Endothelial cell of hepatic sinusoid (primary cell): Measurements from ENCODE around the gene SLX4IP.

Experiments
- in situ Hi-C: cut with HindIII; loops from 2 replicates; pipeline ENCODE4 v1.10.0; 2017; ENCODE audit warnings: low sequenced_read_pairs

SLX4IP gene

DNA sequence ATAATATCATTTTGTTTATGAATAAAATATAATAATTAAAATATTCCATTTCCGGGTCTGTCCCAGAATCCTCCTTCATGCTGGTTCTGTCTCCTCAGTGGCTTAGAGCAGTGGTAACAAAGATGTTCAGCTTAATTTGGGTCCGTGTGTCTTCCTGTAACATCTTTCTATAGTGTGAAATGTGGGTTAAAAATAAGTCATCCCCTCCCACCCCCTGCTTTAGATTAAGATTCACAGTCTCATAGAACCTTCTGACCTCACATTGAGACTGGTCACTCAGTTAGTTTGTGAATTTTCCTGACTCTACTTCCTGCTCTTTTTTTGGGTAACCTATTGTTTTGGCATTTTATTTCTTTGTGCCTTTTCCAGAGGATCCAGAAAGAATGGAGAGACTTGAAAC lies 55.2 kb downstream of the SLX4IP start:
- in situ Hi-C loops: no loop called here

DNA sequence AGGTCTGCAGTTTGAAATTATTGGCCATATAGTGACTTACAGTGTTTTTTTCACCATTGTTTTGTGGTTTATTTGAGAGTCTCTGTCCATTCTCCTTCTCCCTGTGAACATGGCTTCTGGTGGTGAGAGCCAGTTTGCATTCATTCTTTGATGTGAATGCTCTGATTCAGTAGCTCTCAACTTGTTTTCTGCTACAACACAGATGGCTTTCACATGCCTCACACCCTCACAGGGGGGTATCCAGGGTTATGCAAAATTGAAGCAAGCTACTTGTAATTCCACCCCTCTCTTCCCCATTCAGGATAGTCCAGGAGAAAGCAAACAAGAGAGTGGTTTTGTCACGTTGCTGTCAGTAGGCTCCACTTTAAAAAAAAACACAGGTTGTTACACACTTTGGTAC lies 55.6 kb downstream of the SLX4IP start:
- in situ Hi-C loops: no loop called here

DNA sequence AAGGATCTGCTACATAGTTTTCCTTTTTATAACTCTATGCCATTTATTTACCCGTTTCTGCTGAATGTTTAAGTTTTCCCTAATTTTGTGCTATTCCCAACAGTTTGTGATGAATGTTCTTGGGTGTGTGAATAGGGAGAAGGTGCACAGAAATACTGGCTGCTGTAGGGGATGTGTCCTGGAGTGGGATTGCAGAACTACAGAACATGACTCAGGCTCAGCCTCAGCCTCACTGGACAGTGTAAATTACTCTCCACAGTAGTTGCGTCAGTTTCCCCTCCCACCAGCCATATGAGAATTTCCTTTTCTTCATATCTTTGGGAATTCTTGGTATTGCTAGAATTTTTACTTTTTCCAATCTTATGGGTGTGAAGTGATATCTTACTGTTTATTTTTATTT lies 57.0 kb downstream of the SLX4IP start:
- in situ Hi-C loops: no loop called here

DNA sequence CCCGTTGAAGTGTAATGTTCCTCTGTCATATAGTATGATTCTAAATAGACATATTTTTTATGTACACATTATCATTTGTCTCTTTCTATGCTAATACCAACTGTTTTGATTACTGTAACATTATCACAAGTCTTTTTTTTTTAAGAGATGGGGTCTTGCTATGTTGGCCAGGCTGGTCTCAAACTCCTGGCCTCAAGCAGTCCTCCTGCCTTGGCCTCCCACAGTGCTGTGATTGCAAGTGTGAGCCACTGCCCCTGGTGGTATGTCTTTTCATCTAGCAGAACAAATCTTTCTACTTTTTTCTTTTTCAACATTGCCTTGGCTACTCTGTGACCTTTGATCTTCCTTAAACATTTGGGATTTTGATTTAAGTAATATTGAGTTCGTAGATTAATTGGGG lies 57.7 kb downstream of the SLX4IP start:
- in situ Hi-C loops: no loop called here

DNA sequence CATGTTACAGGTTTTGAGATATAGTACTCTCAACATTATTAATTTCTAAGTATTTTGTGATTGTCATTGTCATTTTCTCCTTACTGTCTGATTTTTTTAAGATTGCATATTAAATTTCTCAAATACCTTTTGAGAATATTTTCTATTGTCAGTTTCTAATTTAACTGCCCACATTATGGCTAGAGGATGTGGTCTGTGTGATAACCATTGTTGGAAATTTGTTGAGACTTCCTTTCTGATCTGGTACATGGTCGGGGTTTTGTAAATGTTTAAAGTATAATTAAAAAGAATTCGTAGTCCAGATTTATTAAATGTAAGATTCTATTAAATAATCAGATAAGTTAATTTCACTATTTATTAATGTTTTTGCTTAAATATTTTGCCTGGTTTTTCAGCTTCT lies 60.1 kb downstream of the SLX4IP start:
- in situ Hi-C loops: no loop called here

DNA sequence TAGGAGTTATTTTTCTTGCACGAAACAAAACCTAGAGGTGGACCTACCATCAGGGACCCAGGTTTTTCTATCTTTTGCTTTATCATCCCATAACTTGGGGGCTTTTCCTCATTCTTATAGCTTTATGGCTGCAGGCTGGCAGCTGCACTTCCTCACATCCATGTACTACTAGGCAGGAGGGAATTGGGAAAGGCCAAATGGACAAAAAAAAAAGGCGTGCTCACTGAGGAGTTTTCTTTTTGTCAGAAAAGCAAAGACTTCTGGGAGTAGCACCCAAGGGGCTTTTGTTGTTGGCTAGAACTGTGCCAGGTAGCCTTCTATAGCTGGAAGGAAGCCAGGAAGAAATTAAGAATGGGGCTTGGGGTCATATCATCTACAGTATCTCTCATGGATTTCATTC lies 61.4 kb downstream of the SLX4IP start:
- in situ Hi-C loops: no loop called here

DNA sequence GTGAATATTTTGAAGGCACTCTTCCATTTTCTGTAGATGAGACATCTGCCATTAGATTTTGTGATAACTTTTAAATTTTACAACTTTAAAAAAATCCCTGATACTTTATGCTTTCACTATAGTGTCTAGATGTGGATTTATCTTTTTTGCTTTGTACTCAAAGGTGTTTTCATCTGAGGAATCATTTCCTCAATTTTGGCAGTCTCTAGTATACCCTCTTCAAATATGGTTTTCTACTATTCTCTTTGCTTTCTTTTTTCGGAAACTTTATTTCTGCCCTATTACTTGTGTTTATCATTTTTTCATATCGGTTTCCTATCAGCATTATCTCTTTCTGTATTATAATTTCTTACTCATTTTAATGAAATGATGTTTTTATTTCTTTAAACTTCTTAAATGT lies 62.2 kb downstream of the SLX4IP start:
- in situ Hi-C loops: no loop called here

DNA sequence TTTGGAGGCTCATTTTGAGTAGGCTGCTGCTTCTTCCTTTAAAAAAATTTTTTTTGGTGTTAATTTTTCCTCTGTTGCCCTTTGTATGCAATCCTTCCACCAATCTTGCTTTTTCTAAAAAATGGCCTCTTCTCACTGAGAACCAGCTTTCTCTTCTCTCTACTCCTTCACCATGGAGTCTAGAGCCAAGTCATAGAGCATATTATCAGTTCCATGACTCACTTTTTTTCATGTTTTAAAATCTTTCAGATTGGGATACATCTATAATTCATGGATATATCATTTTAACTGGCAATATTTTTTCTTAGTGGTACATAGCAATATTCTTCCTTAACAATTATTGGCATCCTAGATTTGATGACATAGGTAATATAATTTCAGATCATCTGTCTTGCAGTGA lies 62.7 kb downstream of the SLX4IP start:
- in situ Hi-C loops: no loop called here

DNA sequence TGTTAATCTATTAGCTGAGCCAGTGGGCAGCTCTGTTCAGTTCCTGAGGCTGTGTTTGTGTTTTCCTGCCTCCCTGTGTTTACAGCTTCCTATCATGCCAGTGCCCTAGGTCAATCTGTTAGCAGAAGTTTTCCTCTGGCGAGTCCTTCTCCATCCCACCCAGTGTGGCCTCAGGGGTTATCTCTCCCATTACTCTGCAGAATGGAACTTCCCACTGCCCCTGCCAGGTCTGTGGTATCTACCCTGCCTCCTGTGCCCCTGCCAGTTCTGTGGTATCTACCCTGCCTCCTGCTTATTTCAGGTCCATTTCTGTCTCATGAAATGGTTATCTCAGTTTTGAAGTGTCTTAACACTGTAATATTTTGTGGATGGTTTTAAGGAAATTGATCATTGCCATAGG lies 63.1 kb downstream of the SLX4IP start:
- in situ Hi-C loops: no loop called here

DNA sequence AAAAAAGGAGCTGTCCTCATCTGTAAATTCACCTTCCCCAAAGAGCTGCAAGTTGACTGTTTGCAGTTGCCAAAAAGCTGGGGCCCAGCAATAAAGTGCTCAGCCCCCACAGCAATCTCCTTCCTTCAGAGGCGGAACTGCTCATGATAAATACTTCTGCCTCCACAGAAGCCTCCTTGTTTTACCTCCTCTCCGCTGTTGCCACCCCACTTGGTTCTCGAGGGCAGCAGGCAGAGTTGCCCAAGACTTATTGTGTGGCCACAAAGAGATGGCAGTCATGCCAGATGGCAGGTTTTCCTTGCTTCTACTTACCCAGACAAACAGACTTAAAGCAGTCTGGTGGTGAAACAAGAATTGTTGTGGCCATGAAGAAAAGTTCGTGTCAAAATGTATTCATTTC lies 66.3 kb downstream of the SLX4IP start:
- in situ Hi-C loops: no loop called here

DNA sequence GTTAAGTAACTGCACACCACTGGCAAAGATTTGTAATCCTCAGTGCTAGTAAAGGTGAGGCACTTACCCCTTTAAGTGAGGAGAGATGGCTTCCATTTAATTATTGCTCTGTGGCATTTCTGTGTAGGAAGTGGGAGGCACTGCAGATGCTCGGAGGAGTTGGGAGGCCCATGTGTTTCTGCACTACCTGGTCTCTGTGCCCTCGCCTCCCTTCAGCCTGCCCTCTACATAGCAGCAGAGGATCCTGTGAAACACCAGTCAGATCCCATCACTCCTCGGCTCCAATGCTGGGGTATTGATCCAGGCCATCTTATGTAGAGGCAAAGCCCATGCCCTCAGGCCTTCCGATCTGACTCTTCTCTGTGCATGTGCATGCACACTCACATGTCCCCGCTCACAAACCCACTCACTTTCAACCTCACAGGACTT lies 67.0 kb downstream of the SLX4IP start:
- in situ Hi-C loops: no loop called here

DNA sequence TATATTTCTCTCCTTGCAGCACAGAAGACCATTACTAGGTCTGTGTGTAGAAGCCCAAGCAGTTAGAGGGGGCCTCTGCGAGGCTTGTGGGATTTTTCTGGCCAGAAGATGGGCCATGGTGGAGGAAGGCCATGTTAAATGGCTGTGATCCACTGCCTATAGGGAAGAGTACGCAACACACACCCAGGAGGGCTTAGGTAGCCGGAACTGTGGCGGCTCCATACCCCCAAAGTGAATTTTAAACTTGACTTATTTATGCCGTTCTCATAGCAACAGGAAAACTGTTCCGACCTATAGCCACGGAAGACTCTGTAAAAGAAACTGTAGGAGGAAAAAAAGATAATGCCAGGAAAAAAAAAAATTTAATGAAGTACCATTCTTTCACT lies 69.5 kb downstream of the SLX4IP start:
- in situ Hi-C loops: no loop called here

DNA sequence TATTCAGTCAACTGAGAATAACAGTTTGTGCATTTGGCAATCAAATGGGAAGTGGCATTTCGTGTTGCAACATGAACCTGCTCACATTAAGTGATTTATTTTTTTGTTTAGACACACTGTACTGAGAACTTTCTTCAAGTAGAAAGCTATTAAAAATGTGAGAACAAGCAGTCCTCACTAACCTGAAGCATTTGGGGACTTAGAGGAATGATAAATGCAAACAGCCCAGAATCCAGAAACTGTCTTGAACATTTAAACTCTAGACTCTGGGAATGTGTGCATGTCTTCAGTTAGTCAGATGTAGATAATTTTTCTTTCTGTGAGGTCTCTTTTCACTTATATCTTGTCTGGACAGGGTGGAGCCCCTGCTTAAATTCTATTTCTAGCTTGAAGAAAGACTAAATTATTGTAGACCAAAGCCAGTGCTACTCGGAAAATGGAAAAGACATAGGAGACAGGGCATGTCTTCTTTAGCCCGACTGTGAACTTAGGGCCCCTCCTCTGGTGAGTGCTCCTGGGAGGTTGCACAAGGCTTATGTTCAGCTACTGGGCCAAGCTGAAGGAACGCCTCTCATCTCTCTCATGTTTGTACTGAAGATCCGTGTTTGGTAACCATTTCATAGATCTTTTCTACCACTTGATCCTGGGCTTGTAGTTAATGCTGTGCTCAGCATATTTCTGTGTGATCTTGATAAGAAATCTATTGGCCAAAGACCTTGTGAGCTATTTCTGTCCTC lies 70.1 kb downstream of the SLX4IP start:
- in situ Hi-C loops: no loop called here

DNA sequence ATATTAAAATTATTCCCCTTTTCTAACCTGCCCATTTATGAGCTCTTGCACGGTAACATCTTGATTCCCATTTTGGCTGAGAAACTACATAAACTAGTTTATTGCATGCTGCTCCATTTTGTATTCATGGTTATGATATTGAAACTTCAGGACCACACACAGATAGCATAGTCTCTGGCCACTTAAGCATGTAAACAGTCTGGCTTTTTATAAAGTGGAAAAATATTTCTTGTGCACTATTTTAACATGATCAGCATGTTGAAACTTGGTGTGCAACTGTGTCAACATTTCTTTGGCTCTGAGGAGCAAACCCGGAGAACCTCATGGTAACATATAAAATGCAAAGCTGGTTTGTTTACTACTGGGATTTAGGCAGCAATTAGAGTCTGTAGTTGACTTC lies 70.7 kb downstream of the SLX4IP start:
- in situ Hi-C loops: no loop called here

DNA sequence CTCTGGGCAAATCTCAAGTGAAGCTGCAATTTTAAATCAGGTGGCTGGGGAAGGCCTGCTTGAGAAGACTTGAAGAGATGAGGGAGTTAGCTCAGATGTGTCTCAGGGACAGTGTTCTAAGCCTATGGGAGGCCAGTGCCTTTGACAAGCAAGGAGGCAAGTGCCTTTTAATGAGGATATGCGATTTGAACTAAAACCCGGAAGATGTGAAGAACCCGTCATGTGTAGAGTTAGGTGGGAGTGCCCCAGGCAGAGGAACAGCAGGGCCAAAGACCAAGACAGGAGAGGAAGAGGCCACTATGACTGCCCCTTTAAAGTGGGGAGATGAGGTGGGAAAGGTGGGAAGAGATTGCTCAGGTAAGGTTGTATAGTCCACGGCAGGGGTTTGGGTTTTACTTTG lies 71.9 kb downstream of the SLX4IP start:
- in situ Hi-C loops: no loop called here

DNA sequence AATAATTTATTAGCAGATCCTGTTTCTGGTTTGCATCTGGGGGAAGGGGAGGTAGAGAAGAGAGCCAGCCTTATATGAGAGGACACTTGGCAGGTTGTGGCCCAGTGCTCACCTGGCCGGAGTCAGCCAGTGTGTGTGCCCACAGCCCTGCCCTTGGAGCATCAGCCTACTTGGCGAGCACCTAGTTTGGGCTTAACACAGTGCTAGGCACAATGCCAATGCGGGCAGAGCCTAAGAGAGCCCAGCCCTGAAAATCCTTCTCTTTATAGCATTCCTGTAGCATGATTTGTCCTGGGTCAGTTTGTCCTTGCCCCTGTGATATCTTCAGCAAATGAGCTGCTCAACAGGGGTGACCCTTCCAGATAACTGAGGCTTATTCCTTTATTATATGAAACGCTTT lies 73.0 kb downstream of the SLX4IP start:
- in situ Hi-C loops: no loop called here

DNA sequence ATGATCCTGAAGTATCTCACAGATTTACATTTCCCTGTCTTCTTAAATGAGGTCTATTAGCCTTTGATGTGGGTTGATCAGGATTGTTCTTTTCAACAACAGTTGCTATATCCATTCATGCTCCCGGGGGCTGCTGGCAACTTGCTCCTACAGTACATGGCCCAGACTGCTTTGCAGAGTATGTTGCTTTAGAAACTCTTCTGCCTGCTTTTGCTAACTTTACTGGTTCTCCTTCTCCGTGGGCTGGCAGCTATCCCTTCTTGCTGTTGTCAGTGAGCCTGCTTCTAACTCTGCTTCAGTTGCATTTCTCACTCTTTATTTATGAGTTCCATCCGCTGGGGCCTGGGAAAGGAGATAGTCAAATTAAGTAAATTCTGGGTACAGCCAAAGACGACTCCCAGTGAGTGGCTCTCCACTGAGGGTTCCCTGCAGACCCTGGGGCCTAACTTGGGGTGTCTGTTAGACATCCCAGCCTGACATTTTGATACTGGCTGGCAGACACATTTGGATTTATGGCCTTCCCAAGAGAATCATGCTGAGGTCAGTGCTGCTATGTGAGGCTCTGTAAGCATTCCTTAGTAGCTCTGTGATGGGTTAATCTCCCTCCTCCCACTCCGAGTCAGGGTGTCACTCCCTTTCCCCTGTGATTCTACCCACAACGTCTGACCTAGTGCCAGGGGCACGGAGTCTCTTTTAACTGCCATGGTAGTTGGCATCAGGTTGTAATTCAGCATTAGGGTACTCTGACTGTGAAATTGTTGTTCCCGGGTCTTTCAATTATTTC lies 73.6 kb downstream of the SLX4IP start:
- in situ Hi-C loops: no loop called here

DNA sequence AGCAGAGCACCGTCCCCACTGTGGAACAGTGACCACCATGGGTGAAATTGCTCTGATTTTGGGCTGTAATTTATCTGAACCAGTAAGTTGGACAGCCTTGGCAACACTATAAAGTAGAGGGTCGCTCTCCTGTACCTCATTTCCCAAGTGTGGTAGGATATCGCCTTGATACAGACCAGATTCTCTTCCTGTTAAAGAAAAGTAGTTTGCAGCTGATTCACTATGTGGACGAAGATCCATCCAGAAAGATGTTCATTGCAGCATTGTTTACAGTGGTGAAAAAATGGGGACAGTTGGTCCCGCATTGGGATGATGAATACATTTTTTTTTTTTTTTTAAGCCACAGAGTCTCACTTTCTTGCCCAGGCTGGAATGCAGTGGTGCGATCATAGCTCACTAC lies 74.3 kb downstream of the SLX4IP start:
- in situ Hi-C loops: no loop called here

DNA sequence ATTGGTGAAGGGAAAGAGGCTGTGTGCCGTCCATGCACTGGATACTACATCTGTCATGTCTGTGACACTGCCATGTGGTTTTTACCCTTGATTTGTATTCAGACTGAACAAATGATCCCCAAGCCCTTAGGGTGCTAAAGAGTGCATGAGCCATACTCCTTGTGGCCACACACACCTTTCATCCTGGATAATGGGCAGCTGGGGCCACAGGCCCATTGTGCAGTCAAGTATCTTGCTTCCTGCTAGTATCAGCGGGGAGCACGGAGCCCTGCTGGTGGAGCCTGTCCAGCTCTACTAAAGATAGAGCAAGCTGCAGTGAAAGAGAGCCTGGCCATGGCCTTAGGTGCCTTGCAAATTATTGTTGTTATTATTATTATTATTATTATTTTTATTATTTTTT lies 75.1 kb downstream of the SLX4IP start:
- in situ Hi-C loops: no loop called here

DNA sequence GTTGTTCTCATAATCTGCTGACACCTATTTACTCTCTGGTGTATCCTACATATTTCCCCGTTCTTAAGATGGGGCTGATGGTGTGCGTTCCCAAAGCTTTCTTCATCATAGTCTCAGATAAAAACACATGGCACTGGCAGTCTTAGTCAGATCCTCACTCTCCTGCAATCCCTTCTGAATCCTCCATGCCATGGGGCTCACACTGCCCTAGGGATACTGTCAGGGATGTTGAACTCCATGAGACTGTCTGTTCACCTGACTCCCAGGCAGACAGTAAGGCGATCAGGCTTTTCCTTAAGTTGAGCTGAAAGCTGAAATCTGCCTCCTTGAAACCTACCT lies 76.0 kb downstream of the SLX4IP start:
- in situ Hi-C loops: no loop called here

DNA sequence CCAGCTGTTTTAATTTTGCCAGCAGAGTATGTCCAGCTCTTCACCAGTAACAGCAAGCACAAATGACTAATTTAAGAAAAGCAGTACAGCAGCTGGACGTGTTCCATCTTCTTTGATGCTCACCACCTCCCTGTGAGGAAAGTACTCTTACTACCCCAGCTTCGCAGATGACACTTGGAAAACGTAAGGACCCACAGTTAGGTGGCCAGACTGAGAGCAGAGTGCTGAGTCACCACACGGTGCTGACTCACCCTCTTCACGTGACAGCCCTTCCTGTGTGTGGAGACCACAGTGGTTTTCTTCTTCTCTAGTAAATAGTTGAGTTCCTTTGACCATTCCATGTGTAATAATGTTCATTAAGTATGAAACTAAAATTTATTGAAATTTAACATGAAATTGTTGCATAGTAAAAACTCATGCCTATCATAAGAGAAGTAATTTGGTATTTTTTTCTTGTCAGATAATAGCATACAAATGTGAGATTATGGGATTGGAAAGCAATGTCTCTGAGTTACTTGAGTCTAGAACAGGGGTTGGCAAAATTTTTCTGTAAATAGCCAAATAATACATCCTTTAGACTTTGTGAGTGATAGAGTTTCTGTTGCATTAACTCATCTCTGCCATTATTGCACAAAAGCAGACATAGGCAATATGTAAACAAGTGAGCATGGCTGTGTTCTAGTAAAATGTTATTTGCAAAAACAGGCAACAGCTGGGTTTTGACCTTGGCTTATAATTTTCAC lies 76.6 kb downstream of the SLX4IP start:
- in situ Hi-C loops: no loop called here

DNA sequence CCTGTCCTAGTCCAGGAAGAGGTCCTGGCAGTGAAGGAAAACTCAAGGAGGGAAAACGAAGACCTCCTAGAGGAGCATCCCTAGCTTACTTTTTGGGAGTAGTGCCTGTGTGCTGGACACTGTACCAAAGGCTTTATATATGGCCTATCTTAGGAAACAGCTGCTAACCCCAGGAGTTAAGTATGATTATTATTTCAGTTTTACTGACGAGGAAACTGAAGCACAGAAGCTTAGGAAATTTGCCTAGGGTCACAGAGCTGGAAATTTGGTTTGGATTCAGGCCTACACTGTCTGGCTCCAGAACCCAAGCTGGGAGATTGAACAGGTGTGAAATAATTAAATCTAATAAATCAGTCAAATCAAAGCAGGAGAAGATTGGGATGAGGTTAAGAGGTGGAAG lies 78.0 kb downstream of the SLX4IP start:
- in situ Hi-C loops: no loop called here
